TTC549 (cell line): Measurements from ENCODE around the gene PPP1CC.

ENCODE experiments used
- FAIRE-seq: peaks from 2 replicates; lab custom pipeline; 2012; peaks lifted over from hg19 to GRCh38; lab: Jason Lieb, UNC

Gene PPP1CC

GRCh38 chr12:110687396-110688169 lies 55.1 kb downstream of the PPP1CC start:
- no peak for FAIRE-seq

- no peak for FAIRE-seq
Observed at GRCh38 chr12:110686294-110686903, 56.3 kb downstream of the PPP1CC start.

GRCh38 chr12:110684312-110684836 lies 58.3 kb downstream of the PPP1CC start:
- FAIRE-seq: no peak

GRCh38 chr12:110683888-110684287 lies 58.8 kb downstream of the PPP1CC start:
- FAIRE-seq: no peak

- FAIRE-seq: no peak
Observed at GRCh38 chr12:110680032-110680431, 62.7 kb downstream of the PPP1CC start.

GRCh38 chr12:110679201-110679600 lies 63.5 kb downstream of the PPP1CC start:
- FAIRE-seq: no peak

- no peak for FAIRE-seq
Observed at GRCh38 chr12:110677982-110678381, 64.7 kb downstream of the PPP1CC start.

GRCh38 chr12:110677206-110677911 lies 65.3 kb downstream of the PPP1CC start:
- FAIRE-seq: no peak

GRCh38 chr12:110676171-110676570 lies 66.5 kb downstream of the PPP1CC start:
- no peak for FAIRE-seq

- no peak for FAIRE-seq
Observed at GRCh38 chr12:110670161-110670701, 72.5 kb downstream of the PPP1CC start.
